MV-4-11 (cell line): Measurements from ENCODE around the gene PTPN7.

ENCODE experiments used
- DNase-seq: peaks from one replicate; lab custom pipeline; 2025; lab: John Stamatoyannopoulos, UW

The PTPN7 gene

DNA sequence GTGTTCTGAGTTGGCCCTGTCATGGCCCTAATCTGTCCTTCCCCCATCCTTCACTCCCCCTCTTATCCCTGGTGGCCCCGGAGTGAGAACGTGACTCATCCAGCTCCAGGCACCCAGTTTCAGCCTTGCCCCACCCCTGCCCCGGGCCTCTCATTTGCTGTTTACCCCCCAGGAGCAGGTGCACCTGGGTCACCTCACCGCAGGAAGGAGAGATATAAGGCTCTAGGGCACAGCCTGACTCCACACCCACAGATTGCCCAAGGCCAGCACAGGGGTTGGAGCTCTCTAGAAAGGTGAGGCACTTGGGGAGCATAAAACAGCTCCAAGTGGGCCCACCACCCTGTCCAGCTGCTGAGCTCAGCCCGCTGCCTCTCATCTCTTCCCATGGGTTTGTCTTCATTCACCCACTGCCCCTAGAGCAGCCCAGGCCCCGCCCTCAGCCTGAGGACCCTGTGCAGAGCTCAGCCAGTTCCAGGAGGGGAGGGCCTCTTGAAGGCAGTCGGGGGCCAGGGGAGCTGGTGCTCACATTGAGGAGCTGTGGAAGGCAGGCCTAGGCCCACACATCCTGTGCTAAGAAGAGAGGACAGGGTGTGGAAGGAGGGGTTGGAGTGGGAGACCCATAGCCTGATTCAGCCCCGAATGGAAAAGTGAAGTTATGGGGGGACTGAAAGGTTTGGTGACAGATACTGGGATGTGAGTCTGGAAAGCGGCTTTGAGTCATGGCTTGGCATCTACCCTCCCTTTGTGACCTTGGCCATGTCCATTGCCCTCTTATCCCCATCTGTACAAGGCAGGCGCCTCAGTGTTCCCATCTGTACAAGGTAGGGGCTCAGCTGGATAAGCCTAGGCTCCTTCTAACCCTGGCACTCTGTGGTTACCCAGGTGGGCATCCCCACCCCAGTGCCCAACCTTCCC, 53.8 kb downstream of the PTPN7 start:
- no peak for DNase-seq

DNA sequence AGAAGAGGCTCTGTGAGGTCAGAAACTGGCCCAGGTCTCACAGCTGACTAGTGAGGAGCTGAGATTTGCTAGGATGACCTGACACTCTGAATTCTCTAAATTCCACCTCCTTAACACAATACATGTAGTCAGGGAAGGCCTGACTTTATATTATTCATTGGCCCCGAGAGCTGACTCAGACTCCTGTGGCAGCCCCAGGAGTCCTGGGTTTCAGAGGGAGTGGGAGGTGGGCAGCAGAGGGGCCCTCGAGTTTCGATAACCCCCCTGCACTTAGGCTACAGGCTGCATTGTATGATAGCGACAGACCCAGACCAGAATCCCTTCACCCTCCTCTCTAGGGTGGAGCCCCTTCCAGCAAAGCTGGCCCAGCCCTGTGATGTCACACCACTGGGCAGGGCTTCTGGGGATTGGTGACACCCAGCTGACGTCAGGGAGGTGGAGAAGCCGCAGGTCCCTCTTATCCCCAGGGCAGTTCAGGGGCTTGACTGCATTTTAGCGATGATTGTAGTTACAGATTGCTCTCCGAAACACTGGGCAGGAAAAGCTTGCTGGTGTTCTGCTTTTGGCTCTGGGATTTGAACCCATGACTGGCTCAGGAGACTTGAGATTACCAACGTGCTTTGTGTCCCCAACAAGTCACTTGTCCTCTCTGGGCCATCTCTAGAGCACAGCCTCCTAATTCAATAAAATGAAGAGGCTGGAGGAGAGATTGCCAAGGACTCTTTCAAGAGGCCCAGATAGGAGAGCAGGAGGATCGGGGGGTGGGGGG, 54.6 kb downstream of the PTPN7 start:
- DNase-seq: no peak

- DNase-seq: no peak
Measured at GRCh38 chr1:202104073-202104472, 56.3 kb downstream of the PTPN7 start.

GRCh38 chr1:202101184-202101583, 59.2 kb downstream of the PTPN7 start:
- no peak for DNase-seq
